ENCODE data around the gene CLUH.

GRCh38 chr17:2703606-2704005 is 8.0 kb downstream of the CLUH start:
- TF ChIP-seq EZH2phosphoT487 (IDR thresholded peaks at IDR 0.05; ENCODE audit: borderline replicate concordance) (no peak), CTCF (conservative IDR thresholded peaks at IDR 0.05; ENCODE audit: low read length) (no peak)
